Stomach (tissue), 4 donors: ENCODE results near the gene ARHGEF12.

Experiments used
- EP300 ChIP-seq: sonication (generic); formaldehyde crosslinking; IDR thresholded peaks from one replicate; pipeline ENCODE4 v1.6.1; 2017; ENCODE audit warnings: antibody characterized with exemption
- POLR2A ChIP-seq, 4 donors: fragments of 450-650 bp; IDR thresholded peaks; one replicate each; pipeline ENCODE4 v1.6.1; 2016; ENCODE audit warnings: antibody characterized with exemption in 4 of 4, control low read depth in 2 of 4, mild to moderate bottlenecking in 1 of 4, moderate library complexity in 1 of 4
- TF ChIP-seq, protein P1 (sequence below), 7 experiments: fragments of 450-650 bp in 4 of 7; fragments of 200-600 bp in 3 of 7; sonication (generic) in 3 of 7; IDR thresholded peaks; one replicate each; pipeline ENCODE4 v1.5.1; 2016 to 2019; ENCODE audit warnings: antibody characterized with exemption in 7 of 7, control low read depth in 2 of 7, mild to moderate bottlenecking in 1 of 7

- TF ChIP-seq, protein P1, sequence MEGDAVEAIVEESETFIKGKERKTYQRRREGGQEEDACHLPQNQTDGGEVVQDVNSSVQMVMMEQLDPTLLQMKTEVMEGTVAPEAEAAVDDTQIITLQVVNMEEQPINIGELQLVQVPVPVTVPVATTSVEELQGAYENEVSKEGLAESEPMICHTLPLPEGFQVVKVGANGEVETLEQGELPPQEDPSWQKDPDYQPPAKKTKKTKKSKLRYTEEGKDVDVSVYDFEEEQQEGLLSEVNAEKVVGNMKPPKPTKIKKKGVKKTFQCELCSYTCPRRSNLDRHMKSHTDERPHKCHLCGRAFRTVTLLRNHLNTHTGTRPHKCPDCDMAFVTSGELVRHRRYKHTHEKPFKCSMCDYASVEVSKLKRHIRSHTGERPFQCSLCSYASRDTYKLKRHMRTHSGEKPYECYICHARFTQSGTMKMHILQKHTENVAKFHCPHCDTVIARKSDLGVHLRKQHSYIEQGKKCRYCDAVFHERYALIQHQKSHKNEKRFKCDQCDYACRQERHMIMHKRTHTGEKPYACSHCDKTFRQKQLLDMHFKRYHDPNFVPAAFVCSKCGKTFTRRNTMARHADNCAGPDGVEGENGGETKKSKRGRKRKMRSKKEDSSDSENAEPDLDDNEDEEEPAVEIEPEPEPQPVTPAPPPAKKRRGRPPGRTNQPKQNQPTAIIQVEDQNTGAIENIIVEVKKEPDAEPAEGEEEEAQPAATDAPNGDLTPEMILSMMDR (IDR thresholded peaks at IDR 0.05): no peak
- no peak for TF ChIP-seq EP300
- no peak for TF ChIP-seq POLR2A (IDR thresholded peaks at IDR 0.05)
Measured at GRCh38 chr11:120424185-120424969, 88.2 kb downstream of the ARHGEF12 start.
